Fibroblast of mammary gland (primary cell): ENCODE data around the gene RBL2.
A peak's percentile ranks its signal among the peaks of the same experiment; 100 is the strongest.

ENCODE experiments used
- DNase-seq: peaks from one replicate; pipeline ENCODE4 v3.0.0-alpha.2; 2010; ENCODE audit warnings: low read depth
- H3K4me3 ChIP-seq: 2 replicates; pipeline ENCODE4 v1.5.1; 2011; ENCODE audit warnings: low read depth, mild to moderate bottlenecking, low read length, moderate library complexity; ENCODE audit not compliant: control insufficient read depth
- CTCF ChIP-seq: conservative IDR thresholded peaks from 2 replicates; pipeline ENCODE4 v1.5.1; 2011; ENCODE audit warnings: low read depth, low read length, inconsistent platforms; ENCODE audit not compliant: control insufficient read depth, insufficient read depth

RBL2 gene

GRCh38 chr16:53492503-53492902 is 58.2 kb downstream of the RBL2 start:
- no peak for TF ChIP-seq CTCF
- no peak for DNase-seq
- no peak overlapping the region for H3K4me3 ChIP-seq

- no peak overlapping the region for H3K4me3 ChIP-seq
- no peak for TF ChIP-seq CTCF
- DNase-seq: no peak
These were observed 60.4 kb downstream of the RBL2 start for GRCh38 chr16:53494636-53495035.

GRCh38 chr16:53495325-53495724 is 61.1 kb downstream of the RBL2 start:
- no peak for DNase-seq
- H3K4me3 ChIP-seq: no peak overlapping the region
- no peak for TF ChIP-seq CTCF

GRCh38 chr16:53498984-53499383 is 64.7 kb downstream of the RBL2 start:
- DNase-seq: no peak
- no peak overlapping the region for H3K4me3 ChIP-seq
- no peak for TF ChIP-seq CTCF

- TF ChIP-seq CTCF: no peak
- H3K4me3 ChIP-seq: no peak overlapping the region
- DNase-seq: no peak
These were observed 67.1 kb downstream of the RBL2 start for GRCh38 chr16:53501216-53501859.

GRCh38 chr16:53502331-53503269 is 68.3 kb downstream of the RBL2 start, which contains the start of gene AKTIP:
AKTIP (minus strand) TSS chr16:53503209; CDS start chr16:53500259, 2,950 bp downstream.
- TF ChIP-seq CTCF: no peak
- peak; percentile 35 for DNase-seq

More at GRCh38 chr16:53502331-53503269, 68.3 kb downstream of the RBL2 start, which contains the start of gene AKTIP:
- H3K4me3 ChIP-seq: peak within 1 kb of the TSS; percentile 63
